Measurements from ENCODE around the gene UBQLN4. TPM values are rescaled to one million over a fixed set of nuclear protein-coding genes. Genes with fewer than 3 reads are reported as not detected.

Gene UBQLN4
- total and polyA plus RNA-seq, 12 donors = 15.7 to 32.2 (median 25.4) TPM

DNA sequence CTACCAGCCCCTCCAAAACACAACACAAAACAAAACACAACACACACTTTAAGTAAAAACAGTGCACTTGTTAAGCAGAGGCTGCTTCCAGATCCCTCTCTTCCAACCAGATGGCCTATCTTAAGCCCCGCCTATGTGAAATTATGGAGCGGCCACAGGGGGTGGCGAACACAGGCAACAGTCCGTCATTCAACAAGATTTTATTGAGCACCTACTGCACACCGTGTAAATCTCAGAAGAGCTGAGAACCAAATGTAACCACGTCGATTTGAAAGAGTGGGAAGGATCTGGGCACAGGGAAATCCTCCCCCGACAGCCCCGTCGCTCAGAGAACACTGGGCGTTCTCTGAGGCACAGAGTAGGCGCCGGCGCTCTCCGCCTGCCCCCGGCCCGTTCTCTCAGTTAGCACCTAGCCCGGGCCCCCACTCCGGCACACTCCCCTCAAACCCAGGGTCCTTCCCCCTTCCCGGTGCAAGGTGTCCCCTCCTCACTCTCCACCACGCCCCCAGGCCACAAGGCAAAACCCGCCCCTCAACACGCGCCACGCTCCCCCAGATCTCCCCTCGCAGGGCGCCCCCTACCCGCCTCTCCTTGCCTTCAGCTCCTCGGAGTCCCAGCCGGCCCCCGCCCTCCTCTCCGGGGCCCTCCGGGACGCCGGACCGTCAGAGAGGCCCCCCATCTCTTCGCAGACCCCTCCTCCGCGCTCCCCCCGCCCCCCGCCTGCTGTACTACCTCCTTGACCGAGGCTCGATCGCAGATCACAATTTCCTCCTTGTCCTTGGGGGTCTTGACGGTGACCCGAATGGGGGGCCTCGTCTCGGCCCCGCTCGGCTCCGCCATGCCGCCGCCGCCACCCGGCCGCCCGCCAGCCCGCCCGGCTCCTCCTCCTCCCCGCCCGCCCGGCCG is 483 bp downstream of the UBQLN4 start:
- ATAC-seq = peak in 3 of 8 donors; percentile 2 to 3 (median 2)

DNA sequence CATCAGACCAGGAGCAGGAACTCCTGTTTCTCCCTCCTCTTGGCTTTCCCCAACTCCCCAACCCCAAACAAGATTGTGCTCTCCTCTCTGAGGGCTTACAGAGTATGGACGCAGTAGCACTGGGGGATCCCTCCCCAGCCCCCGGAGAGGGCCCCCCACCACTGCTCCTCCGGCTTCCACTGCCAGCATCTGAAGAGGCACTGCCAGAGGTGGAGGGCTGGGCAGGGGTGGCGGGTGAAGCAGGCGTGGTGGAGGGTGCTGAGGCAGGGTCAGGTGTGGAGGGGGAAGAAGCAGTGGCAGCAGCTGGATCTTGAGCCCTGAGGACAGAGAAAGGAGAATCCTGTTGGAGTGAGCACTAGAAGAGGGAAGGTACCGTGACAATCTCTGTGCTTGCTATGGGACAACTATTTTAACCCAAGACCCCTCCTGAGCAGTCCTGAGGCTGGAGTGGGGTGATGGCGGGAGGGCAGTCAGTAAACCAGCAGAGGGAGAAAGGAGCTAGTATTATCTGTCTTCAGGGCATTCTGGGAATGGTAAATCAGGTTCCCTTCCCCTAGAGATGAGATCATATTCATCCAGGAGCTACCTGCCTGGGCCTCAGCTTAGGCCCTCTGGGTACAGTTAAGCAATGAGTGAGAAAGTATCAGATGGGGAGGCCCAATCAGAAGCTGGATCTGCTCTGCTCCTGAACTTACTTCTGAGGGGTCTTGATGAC is 2.4 kb downstream of the UBQLN4 start:
- ATAC-seq (no peak), DNase-seq (no peak)
- Histone ChIP-seq H3K4me3 (no peak overlapping the region), H3K27ac (peak overlapping the region in 5 of 10 donors; percentile 7 to 50 (median 31)), H3K36me3 (peaks cover 0 to 45% (median 8%) of the 10 kb centered on the region in 9 donors), H3K9me3 (no peaks in the 10 kb centered on the region), H3K27me3 (no peaks in the 10 kb centered on the region), H3K4me1 (peaks cover 5 to 42% (median 29%) of the 10 kb centered on the region in 9 donors)
- intact Hi-C loops (cut with DNase I) = loop anchor here in 2 of 10 donors (5.0 to 10.0 kb wide), 2 partner anchors 114 to 116 kb away; partner anchors contain the start of gene KHDC4 (in 1 of the 2)
- TF ChIP-seq, protein P1, sequence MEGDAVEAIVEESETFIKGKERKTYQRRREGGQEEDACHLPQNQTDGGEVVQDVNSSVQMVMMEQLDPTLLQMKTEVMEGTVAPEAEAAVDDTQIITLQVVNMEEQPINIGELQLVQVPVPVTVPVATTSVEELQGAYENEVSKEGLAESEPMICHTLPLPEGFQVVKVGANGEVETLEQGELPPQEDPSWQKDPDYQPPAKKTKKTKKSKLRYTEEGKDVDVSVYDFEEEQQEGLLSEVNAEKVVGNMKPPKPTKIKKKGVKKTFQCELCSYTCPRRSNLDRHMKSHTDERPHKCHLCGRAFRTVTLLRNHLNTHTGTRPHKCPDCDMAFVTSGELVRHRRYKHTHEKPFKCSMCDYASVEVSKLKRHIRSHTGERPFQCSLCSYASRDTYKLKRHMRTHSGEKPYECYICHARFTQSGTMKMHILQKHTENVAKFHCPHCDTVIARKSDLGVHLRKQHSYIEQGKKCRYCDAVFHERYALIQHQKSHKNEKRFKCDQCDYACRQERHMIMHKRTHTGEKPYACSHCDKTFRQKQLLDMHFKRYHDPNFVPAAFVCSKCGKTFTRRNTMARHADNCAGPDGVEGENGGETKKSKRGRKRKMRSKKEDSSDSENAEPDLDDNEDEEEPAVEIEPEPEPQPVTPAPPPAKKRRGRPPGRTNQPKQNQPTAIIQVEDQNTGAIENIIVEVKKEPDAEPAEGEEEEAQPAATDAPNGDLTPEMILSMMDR (IDR thresholded peaks at IDR 0.05) = no peak
- WGBS, 2 donors = 89 to 93% methylated on average over 7 of the region's 7 CpGs

More for the DNA sequence above, 483 bp downstream of the UBQLN4 start:
- DNase-seq = peak; percentile 51 to 65
- TF ChIP-seq, protein P1 (IDR thresholded peaks at IDR 0.05) = peak in 4 of 9 donors; percentile 27 to 37 (median 32)
- H3K4me1 ChIP-seq = peaks cover 5 to 49% (median 31%) of the 10 kb centered on the region in 9 donors
- peak overlapping the region; percentile 72 to 99 (median 92) for H3K27ac ChIP-seq
- WGBS, 2 donors = 1% methylated on average over 44 to 59 of the region's 63 CpGs
- H3K27me3 ChIP-seq = no peaks in the 10 kb centered on the region
- no peaks in the 10 kb centered on the region for H3K9me3 ChIP-seq
- peaks cover 0 to 45% (median 2%) of the 10 kb centered on the region in 9 donors for H3K36me3 ChIP-seq
- intact Hi-C loops (cut with DNase I) = loop anchor here in 2 of 10 donors (5.0 to 10.0 kb wide), 2 partner anchors 116 to 118 kb away; partner anchors contain the start of gene KHDC4 (in 1 of the 2)
- peak overlapping the region; percentile 60 to 86 (median 78) for H3K4me3 ChIP-seq

DNA sequence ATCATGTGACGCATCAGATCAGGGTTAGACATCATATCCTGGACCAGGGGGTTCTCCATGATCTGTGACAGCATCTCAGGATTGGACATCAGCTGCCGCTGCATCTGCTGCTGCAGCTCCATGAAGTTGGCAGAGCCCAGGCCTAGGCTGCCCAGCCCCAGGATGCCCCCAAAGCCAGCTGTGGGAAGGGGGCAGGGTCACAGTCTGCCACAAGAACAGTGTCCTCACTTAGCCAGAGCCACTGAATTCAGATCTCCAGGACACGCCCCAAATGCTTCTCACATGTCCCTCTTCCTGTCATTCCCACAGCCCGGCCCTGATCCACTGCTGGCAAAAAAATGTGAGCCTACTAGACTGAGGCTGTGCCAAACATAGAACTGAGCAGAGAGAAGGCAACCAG is 3.2 kb downstream of the UBQLN4 start:
- intact Hi-C loops (cut with DNase I) = loop anchor here in 2 of 10 donors (5.0 to 10.0 kb wide), 2 partner anchors 113 to 116 kb away; partner anchors contain the start of gene KHDC4 (in 1 of the 2)

More for the DNA sequence above, 3.2 kb downstream of the UBQLN4 start:
- ATAC-seq (peak in 3 of 8 donors; percentile 5 to 25 (median 16)), DNase-seq (peak; percentile 26 to 63)
- Histone ChIP-seq H3K36me3 (peaks cover 0 to 49% (median 8%) of the 10 kb centered on the region in 9 donors), H3K9me3 (no peaks in the 10 kb centered on the region), H3K4me3 (no peak overlapping the region), H3K27me3 (no peaks in the 10 kb centered on the region), H3K4me1 (peaks cover 2 to 34% (median 21%) of the 10 kb centered on the region in 9 donors), H3K27ac (peak overlapping the region in 3 of 10 donors; percentile 21 to 50 (median 48))
- 56 to 63% methylated on average over 4 of the region's 4 CpGs for whole genome bisulfite sequencing, 2 donors
- TF ChIP-seq, protein P1 (IDR thresholded peaks at IDR 0.05) = no peak
